ENCODE measurements around the gene EPN3.
A peak's percentile ranks its signal among the peaks of the same experiment; 100 is the strongest.

EPN3 gene

GRCh38 chr17:50532452-50533024, at the start of gene EPN3:
EPN3 (plus strand) TSS chr17:50532735; CDS start chr17:50536557, 3,822 bp downstream.
- 0 out of 2 replicates have a peak within 1 kb of the TSS, but pooled peaks have one; percentile 39 for H3K4me3 ChIP-seq (ENCODE audit: low read depth, low read length)
- H3K36me3 ChIP-seq (ENCODE audit: insufficient read depth, low read length), result no peaks in the 10 kb centered on the region
- peaks cover 43% of the 10 kb centered on the region for H3K27me3 ChIP-seq (ENCODE audit: insufficient read depth, low read length)
- H3K79me2 ChIP-seq (ENCODE audit: control insufficient read depth, insufficient read depth, low read length, unreplicated experiment), result no peaks in the 10 kb centered on the region
- H2AFZ ChIP-seq (ENCODE audit: low read length, unreplicated experiment), result no peak within 1 kb of the TSS
- peaks cover 13% of the 10 kb centered on the region for H3K4me1 ChIP-seq (ENCODE audit: control insufficient read depth, insufficient read depth, low read length, unreplicated experiment)
- H3K27ac ChIP-seq (ENCODE audit: low read depth, low read length), result no peak within 1 kb of the TSS

- Histone ChIP-seq H3K27ac (ENCODE audit: low read depth, low read length) (no peak overlapping the region), H3K27me3 (ENCODE audit: insufficient read depth, low read length) (no peaks in the 10 kb centered on the region), H3K4me3 (ENCODE audit: low read depth, low read length) (no peak overlapping the region), H3K36me3 (ENCODE audit: insufficient read depth, low read length) (no peaks in the 10 kb centered on the region), H3K79me2 (ENCODE audit: control insufficient read depth, insufficient read depth, low read length, unreplicated experiment) (no peaks in the 10 kb centered on the region), H3K4me1 (ENCODE audit: control insufficient read depth, insufficient read depth, low read length, unreplicated experiment) (peaks cover 8% of the 10 kb centered on the region), H2AFZ (ENCODE audit: low read length, unreplicated experiment) (no peak overlapping the region)
Observed at GRCh38 chr17:50483266-50483665, 49.3 kb upstream of the EPN3 start.

- Histone ChIP-seq H2AFZ (ENCODE audit: low read length, unreplicated experiment) (no peak overlapping the region), H3K79me2 (ENCODE audit: control insufficient read depth, insufficient read depth, low read length, unreplicated experiment) (no peaks in the 10 kb centered on the region), H3K4me3 (ENCODE audit: low read depth, low read length) (no peak overlapping the region), H3K36me3 (ENCODE audit: insufficient read depth, low read length) (no peaks in the 10 kb centered on the region), H3K27me3 (ENCODE audit: insufficient read depth, low read length) (no peaks in the 10 kb centered on the region), H3K27ac (ENCODE audit: low read depth, low read length) (no peak overlapping the region), H3K4me1 (ENCODE audit: control insufficient read depth, insufficient read depth, low read length, unreplicated experiment) (peaks cover 10% of the 10 kb centered on the region)
Observed at GRCh38 chr17:50484386-50485155, 48.0 kb upstream of the EPN3 start.

DNA sequence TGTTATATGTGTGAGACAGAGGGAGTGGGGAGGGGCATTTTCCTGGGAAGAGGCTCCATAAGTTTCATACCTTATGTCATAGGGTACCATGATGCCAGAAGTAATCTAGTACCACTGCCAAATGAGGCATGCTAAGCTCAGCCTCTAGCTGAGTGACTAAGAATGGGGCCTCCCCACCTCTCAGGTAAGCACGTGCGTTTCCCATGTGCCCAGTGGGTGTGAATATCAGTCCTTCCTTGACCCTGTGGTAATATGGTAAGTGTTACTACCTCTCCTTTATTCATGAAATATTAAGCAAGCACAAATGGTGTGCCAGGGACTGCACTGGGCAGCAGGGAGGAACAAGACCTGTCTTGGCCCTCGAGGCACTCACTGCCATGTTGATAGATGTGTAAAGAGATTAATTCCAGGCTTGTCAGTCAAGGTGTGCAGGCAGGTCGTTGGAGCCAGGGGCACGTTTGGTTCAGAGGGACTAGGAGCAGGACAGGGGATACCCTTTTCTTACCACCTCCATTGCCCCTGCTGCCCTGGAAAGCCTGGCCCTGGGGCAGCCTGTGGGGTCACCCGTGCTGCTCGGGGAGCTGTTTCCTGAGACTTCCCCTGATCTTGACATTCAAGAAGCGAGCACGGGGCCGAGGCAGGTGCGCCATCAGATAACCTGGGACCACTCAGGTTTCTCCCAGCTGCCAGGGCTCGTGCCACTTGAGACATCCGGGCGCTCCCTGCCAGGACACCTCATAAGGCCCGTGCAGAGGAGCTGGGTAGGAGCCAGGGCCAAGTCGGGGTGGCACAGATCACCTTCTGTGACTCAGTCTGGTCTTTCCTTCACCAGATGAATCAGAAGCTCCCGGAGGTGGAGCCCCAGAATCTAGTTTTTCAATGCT, 45.1 kb upstream of the EPN3 start:
- no peak overlapping the region for H2AFZ ChIP-seq (ENCODE audit: low read length, unreplicated experiment)
- H3K36me3 ChIP-seq (ENCODE audit: insufficient read depth, low read length), result no peaks in the 10 kb centered on the region
- no peak overlapping the region for H3K27ac ChIP-seq (ENCODE audit: low read depth, low read length)

DNA sequence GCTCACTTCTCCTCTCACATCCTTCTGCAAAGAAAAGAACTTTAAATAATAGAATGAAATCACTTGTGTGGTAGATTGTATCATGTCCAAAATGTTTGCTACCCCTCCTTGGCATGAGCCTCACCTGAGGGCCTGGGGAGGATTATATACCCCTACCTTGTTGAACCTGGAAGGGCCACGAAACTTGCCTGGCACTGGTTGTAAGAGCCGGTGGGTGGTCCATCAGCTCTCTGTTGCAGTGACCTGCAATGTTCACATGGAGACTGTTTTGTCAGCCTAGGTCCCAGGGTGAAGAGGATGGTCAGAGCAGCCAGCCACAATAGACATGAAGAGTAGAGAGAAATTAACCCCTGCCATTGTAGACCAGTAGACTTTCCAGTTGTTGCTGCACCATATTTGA, 43.7 kb upstream of the EPN3 start:
- H3K4me3 ChIP-seq (ENCODE audit: low read depth, low read length), result no peak overlapping the region
- H3K27ac ChIP-seq (ENCODE audit: low read depth, low read length), result no peak overlapping the region
- no peaks in the 10 kb centered on the region for H3K79me2 ChIP-seq (ENCODE audit: control insufficient read depth, insufficient read depth, low read length, unreplicated experiment)
- no peaks in the 10 kb centered on the region for H3K36me3 ChIP-seq (ENCODE audit: insufficient read depth, low read length)
- H3K27me3 ChIP-seq (ENCODE audit: insufficient read depth, low read length), result no peaks in the 10 kb centered on the region
- H3K4me1 ChIP-seq (ENCODE audit: control insufficient read depth, insufficient read depth, low read length, unreplicated experiment), result peaks cover 10% of the 10 kb centered on the region
- no peak overlapping the region for H2AFZ ChIP-seq (ENCODE audit: low read length, unreplicated experiment)

More for the DNA sequence above, 45.1 kb upstream of the EPN3 start:
- no peak overlapping the region for H3K4me3 ChIP-seq (ENCODE audit: low read depth, low read length)
- no peaks in the 10 kb centered on the region for H3K79me2 ChIP-seq (ENCODE audit: control insufficient read depth, insufficient read depth, low read length, unreplicated experiment)
- H3K27me3 ChIP-seq (ENCODE audit: insufficient read depth, low read length), result no peaks in the 10 kb centered on the region
- H3K4me1 ChIP-seq (ENCODE audit: control insufficient read depth, insufficient read depth, low read length, unreplicated experiment), result peaks cover 10% of the 10 kb centered on the region

- Histone ChIP-seq H3K27ac (ENCODE audit: low read depth, low read length) (no peak overlapping the region), H3K79me2 (ENCODE audit: control insufficient read depth, insufficient read depth, low read length, unreplicated experiment) (no peaks in the 10 kb centered on the region), H3K4me3 (ENCODE audit: low read depth, low read length) (no peak overlapping the region)
Observed at GRCh38 chr17:50491505-50491904, 41.0 kb upstream of the EPN3 start.

GRCh38 chr17:50492214-50492613, 40.3 kb upstream of the EPN3 start:
- Histone ChIP-seq H3K36me3 (ENCODE audit: insufficient read depth, low read length) (no peaks in the 10 kb centered on the region), H3K4me1 (ENCODE audit: control insufficient read depth, insufficient read depth, low read length, unreplicated experiment) (peaks cover 12% of the 10 kb centered on the region), H3K27ac (ENCODE audit: low read depth, low read length) (no peak overlapping the region), H3K4me3 (ENCODE audit: low read depth, low read length) (no peak overlapping the region), H2AFZ (ENCODE audit: low read length, unreplicated experiment) (no peak overlapping the region), H3K79me2 (ENCODE audit: control insufficient read depth, insufficient read depth, low read length, unreplicated experiment) (no peaks in the 10 kb centered on the region), H3K27me3 (ENCODE audit: insufficient read depth, low read length) (no peaks in the 10 kb centered on the region)

More at GRCh38 chr17:50491505-50491904, 41.0 kb upstream of the EPN3 start:
- peaks cover 12% of the 10 kb centered on the region for H3K4me1 ChIP-seq (ENCODE audit: control insufficient read depth, insufficient read depth, low read length, unreplicated experiment)
- no peaks in the 10 kb centered on the region for H3K36me3 ChIP-seq (ENCODE audit: insufficient read depth, low read length)
- H3K27me3 ChIP-seq (ENCODE audit: insufficient read depth, low read length), result no peaks in the 10 kb centered on the region
- no peak overlapping the region for H2AFZ ChIP-seq (ENCODE audit: low read length, unreplicated experiment)

DNA sequence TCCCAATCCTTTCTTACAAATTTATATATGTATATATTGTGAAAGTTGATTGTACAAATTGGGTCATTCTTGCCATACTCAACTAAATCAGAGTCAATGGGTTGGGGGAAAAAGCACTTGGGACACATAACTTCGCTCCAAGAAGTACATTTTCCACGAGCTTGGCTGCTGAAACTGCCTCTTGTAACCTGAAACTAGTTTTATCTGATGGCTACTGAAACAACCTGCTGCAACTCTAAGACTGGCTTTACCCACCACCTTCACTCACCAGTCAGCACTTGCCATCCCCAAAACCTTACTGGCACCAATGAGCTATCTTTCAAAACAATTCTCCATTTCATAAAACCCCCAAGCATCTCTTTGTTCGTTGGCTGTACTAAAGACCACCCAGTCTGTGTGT, 38.8 kb upstream of the EPN3 start:
- H2AFZ ChIP-seq (ENCODE audit: low read length, unreplicated experiment), result no peak overlapping the region
- peaks cover 3% of the 10 kb centered on the region for H3K4me1 ChIP-seq (ENCODE audit: control insufficient read depth, insufficient read depth, low read length, unreplicated experiment)
- H3K4me3 ChIP-seq (ENCODE audit: low read depth, low read length), result no peak overlapping the region
- H3K36me3 ChIP-seq (ENCODE audit: insufficient read depth, low read length), result no peaks in the 10 kb centered on the region
- H3K79me2 ChIP-seq (ENCODE audit: control insufficient read depth, insufficient read depth, low read length, unreplicated experiment), result no peaks in the 10 kb centered on the region
- no peak overlapping the region for H3K27ac ChIP-seq (ENCODE audit: low read depth, low read length)
- no peaks in the 10 kb centered on the region for H3K27me3 ChIP-seq (ENCODE audit: insufficient read depth, low read length)

GRCh38 chr17:50495217-50495823, 37.2 kb upstream of the EPN3 start:
- Histone ChIP-seq H3K79me2 (ENCODE audit: control insufficient read depth, insufficient read depth, low read length, unreplicated experiment) (no peaks in the 10 kb centered on the region), H2AFZ (ENCODE audit: low read length, unreplicated experiment) (no peak overlapping the region), H3K4me3 (ENCODE audit: low read depth, low read length) (no peak overlapping the region), H3K27ac (ENCODE audit: low read depth, low read length) (no peak overlapping the region), H3K4me1 (ENCODE audit: control insufficient read depth, insufficient read depth, low read length, unreplicated experiment) (peaks cover 3% of the 10 kb centered on the region), H3K36me3 (ENCODE audit: insufficient read depth, low read length) (no peaks in the 10 kb centered on the region), H3K27me3 (ENCODE audit: insufficient read depth, low read length) (no peaks in the 10 kb centered on the region)

GRCh38 chr17:50495918-50496317, 36.6 kb upstream of the EPN3 start:
- Histone ChIP-seq H3K4me3 (ENCODE audit: low read depth, low read length) (no peak overlapping the region), H3K36me3 (ENCODE audit: insufficient read depth, low read length) (no peaks in the 10 kb centered on the region), H3K4me1 (ENCODE audit: control insufficient read depth, insufficient read depth, low read length, unreplicated experiment) (peaks cover 3% of the 10 kb centered on the region), H3K27me3 (ENCODE audit: insufficient read depth, low read length) (no peaks in the 10 kb centered on the region), H3K27ac (ENCODE audit: low read depth, low read length) (no peak overlapping the region), H2AFZ (ENCODE audit: low read length, unreplicated experiment) (no peak overlapping the region), H3K79me2 (ENCODE audit: control insufficient read depth, insufficient read depth, low read length, unreplicated experiment) (no peaks in the 10 kb centered on the region)

Data from ACC112 (cell line).